Stimulated activated memory B cell treated with anti-CD40 and anti-IgM and Interleukin-4, amounts not matched to agents 10 μg/mL and 1 μg/mL and 100 μg/mL, for 72 hours (primary cell): ENCODE data around the gene RAB27A.

Source experiments
- ATAC-seq: fragments of 150-1000 bp; cut with Tn5 transposase; 2 replicates; pipeline ENCODE4 v1.10.0; 2021
- H3K27ac Mint-ChIP-seq: one replicate; pipeline ENCODE4 v1.8.0; 2022; ENCODE audit warnings: mild to moderate bottlenecking, mixed read lengths
- H3K27me3 Mint-ChIP-seq: one replicate; pipeline ENCODE4 v1.8.0; 2022; ENCODE audit warnings: mixed read lengths
- H3K36me3 Mint-ChIP-seq: one replicate; pipeline ENCODE4 v1.8.0; 2022; ENCODE audit warnings: mixed read lengths
- H3K4me1 Mint-ChIP-seq: one replicate; pipeline ENCODE4 v1.8.0; 2022; ENCODE audit warnings: mixed read lengths
- H3K4me3 Mint-ChIP-seq: one replicate; pipeline ENCODE4 v1.8.0; 2022; ENCODE audit warnings: mild to moderate bottlenecking, moderate library complexity, mixed read lengths
- H3K9me3 Mint-ChIP-seq: one replicate; pipeline ENCODE4 v1.8.0; 2022; ENCODE audit warnings: mixed read lengths

The RAB27A gene

GRCh38 chr15:55194256-55194655 is 95.4 kb downstream of the RAB27A start:
- ATAC-seq, result no peak
- Mint-ChIP-seq H3K27me3 (no peaks in the 10 kb centered on the region), H3K4me1 (peaks cover 10% of the 10 kb centered on the region), H3K4me3 (no peak overlapping the region), H3K9me3 (peaks cover 2% of the 10 kb centered on the region), H3K36me3 (peaks cover 20% of the 10 kb centered on the region), H3K27ac (no peak overlapping the region)

DNA sequence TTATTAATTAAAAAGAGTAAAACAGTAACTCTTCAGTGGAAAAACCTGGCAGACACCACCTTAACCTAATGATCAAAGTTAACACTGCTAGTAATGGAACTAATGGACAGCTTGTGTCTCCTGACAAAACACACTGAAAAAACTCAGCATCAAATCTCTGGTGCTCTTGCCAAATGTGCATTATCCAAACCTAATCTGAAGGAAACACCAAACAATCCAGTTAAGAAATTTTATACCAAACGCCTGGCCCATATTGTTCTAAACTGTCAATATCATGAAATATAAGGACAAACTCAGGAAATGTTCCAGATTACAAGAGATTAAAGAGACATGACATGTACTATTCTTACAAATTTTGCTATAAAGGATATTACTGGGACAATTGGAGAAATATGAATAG is 103.3 kb downstream of the RAB27A start:
- Mint-ChIP-seq H3K27ac (peak overlapping the region; percentile 42), H3K9me3 (no peaks in the 10 kb centered on the region), H3K36me3 (peaks cover 55% of the 10 kb centered on the region), H3K4me3 (no peak overlapping the region), H3K4me1 (peaks cover 17% of the 10 kb centered on the region), H3K27me3 (no peaks in the 10 kb centered on the region)
- ATAC-seq, result no peak

DNA sequence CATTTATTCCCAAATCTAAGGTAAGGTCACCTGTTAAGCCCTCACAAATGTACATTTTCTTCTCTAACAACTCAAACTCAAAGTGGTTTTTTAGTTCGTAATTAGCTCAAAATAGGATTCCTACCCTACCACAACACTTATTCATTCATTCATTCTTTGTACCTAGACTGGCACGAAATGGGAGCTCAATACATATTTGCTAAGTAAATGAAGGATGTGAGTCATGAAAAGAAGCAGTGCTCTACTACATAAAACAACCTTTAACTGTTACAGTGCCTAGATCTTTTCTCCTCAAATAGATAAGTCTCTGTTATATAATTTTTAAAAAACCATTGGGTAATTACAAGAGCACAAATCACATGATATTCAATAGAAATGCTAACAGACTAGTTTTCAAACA is 105.9 kb downstream of the RAB27A start:
- Mint-ChIP-seq H3K27me3 (no peaks in the 10 kb centered on the region), H3K4me1 (peaks cover 25% of the 10 kb centered on the region), H3K4me3 (no peak overlapping the region), H3K27ac (no peak overlapping the region), H3K36me3 (peaks cover 67% of the 10 kb centered on the region), H3K9me3 (no peaks in the 10 kb centered on the region)
- ATAC-seq, result no peak

DNA sequence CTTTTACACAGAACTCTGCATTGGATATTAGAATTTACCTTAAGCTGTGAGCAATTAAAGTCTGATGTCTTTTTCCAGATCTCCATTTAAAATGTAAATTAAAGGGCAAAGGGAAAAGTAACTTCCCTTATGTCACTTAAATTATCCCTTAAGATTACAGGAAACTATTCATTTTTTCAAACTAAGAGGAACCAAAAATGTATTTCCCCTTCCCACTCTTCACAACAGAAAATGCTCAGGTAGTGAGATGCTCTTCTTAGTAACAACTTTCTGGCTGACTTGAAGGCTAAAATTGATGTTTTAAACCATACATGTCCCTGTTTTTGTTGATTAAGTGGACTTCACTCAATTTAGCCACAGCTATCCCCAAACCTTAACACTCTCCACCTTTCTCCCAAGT is 110.5 kb downstream of the RAB27A start:
- Mint-ChIP-seq H3K4me3 (no peak overlapping the region), H3K4me1 (peaks cover 8% of the 10 kb centered on the region), H3K27me3 (no peaks in the 10 kb centered on the region), H3K36me3 (peaks cover 54% of the 10 kb centered on the region), H3K9me3 (no peaks in the 10 kb centered on the region), H3K27ac (peak overlapping the region; percentile 17)
- ATAC-seq, result no peak

GRCh38 chr15:55170361-55170760 is 119.3 kb downstream of the RAB27A start:
- peaks cover 5% of the 10 kb centered on the region for H3K36me3 Mint-ChIP-seq
- H3K27me3 Mint-ChIP-seq, result no peaks in the 10 kb centered on the region
- H3K9me3 Mint-ChIP-seq, result no peaks in the 10 kb centered on the region
- H3K27ac Mint-ChIP-seq, result no peak overlapping the region
- no peaks in the 10 kb centered on the region for H3K4me1 Mint-ChIP-seq
- no peak overlapping the region for H3K4me3 Mint-ChIP-seq
- ATAC-seq, result no peak

- no peaks in the 10 kb centered on the region for H3K4me1 Mint-ChIP-seq
- no peak for ATAC-seq
- H3K9me3 Mint-ChIP-seq, result no peaks in the 10 kb centered on the region
- H3K36me3 Mint-ChIP-seq, result no peaks in the 10 kb centered on the region
- no peak overlapping the region for H3K27ac Mint-ChIP-seq
- H3K4me3 Mint-ChIP-seq, result no peak overlapping the region
- no peaks in the 10 kb centered on the region for H3K27me3 Mint-ChIP-seq
These were observed 121.2 kb downstream of the RAB27A start for GRCh38 chr15:55168350-55168974.

DNA sequence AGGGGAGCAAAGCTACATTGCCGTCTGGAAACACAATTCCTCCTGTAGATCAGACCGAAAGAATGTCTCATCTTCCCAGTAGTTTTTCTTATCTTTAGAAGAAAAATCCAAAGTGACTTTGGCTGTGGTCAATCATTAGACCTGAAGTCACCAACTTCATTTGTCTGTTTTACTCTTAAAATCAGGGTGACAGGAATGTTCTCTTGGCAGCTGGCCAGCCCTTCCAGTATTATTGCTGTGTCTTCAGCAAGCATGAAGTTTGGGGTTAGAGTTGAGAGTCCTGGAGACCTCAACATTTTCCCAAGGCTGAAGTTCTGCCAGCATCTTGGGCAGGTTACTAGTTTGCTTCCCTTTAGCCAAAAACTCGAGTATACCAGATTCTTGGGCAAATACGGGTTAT is 125.3 kb downstream of the RAB27A start:
- Mint-ChIP-seq H3K36me3 (no peaks in the 10 kb centered on the region), H3K27ac (no peak overlapping the region), H3K27me3 (no peaks in the 10 kb centered on the region), H3K9me3 (no peaks in the 10 kb centered on the region), H3K4me1 (no peaks in the 10 kb centered on the region), H3K4me3 (no peak overlapping the region)
- ATAC-seq, result no peak
